ENCODE results near the gene L2HGDH. TPM values are rescaled to one million over a fixed set of nuclear protein-coding genes. Genes with fewer than 3 reads are reported as not detected.

L2HGDH gene
- total and polyA plus RNA-seq, 2 donors from 2014 or later: 11.1 to 12.5 TPM

DNA sequence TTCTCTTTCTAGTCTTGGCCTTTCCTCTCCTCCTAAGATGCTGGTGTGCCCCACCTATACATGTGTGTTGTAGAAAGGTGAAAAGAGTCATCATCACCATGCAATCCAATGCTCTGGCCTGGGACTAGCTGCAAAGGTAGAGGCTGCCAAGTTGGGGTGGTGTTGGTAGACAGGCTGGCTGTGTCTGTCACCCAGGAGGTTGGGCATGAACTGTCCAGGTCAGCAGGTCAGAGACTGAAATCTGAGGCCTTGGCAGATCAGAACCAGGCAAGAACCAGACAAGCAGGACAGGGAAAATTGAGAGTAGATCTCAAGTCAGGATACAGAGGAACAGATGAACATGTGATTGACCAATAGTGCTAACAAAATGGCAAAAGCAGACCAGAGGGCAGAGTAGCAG, 26.2 kb downstream of the L2HGDH start:
- TF ChIP-seq, protein P1, sequence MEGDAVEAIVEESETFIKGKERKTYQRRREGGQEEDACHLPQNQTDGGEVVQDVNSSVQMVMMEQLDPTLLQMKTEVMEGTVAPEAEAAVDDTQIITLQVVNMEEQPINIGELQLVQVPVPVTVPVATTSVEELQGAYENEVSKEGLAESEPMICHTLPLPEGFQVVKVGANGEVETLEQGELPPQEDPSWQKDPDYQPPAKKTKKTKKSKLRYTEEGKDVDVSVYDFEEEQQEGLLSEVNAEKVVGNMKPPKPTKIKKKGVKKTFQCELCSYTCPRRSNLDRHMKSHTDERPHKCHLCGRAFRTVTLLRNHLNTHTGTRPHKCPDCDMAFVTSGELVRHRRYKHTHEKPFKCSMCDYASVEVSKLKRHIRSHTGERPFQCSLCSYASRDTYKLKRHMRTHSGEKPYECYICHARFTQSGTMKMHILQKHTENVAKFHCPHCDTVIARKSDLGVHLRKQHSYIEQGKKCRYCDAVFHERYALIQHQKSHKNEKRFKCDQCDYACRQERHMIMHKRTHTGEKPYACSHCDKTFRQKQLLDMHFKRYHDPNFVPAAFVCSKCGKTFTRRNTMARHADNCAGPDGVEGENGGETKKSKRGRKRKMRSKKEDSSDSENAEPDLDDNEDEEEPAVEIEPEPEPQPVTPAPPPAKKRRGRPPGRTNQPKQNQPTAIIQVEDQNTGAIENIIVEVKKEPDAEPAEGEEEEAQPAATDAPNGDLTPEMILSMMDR (IDR thresholded peaks at IDR 0.05; ENCODE audit: borderline replicate concordance, extremely low read depth, insufficient read depth): no peak
- Histone ChIP-seq H3K27me3 (ENCODE audit: control insufficient read depth, insufficient read depth, low read length) (no peaks in the 10 kb centered on the region), H3K9me3 (ENCODE audit: control insufficient read depth in 2 of 3, insufficient read depth in 1 of 3, low read length in 3 of 3) (no peaks in the 10 kb centered on the region), H3K9ac (ENCODE audit: low read length in 3 of 3) (no peak overlapping the region), H3K36me3 (ENCODE audit: control insufficient read depth in 2 of 3, insufficient read depth in 3 of 3, low read length in 3 of 3) (peaks cover 0 to 3% (median 2%) of the 10 kb centered on the region in 3 donors), H3K4me1 (ENCODE audit: control insufficient read depth in 2 of 3, insufficient read depth in 2 of 3, low read depth in 1 of 3, low read length in 3 of 3) (no peaks in the 10 kb centered on the region), H3K4me3 (ENCODE audit: low read length in 3 of 3) (no peak overlapping the region), H3K27ac (ENCODE audit: low read depth in 2 of 2, low read length in 2 of 2) (no peak overlapping the region)
- FAIRE-seq (no peak), DNase-seq (no peak)
- intact Hi-C loops (cut with DNase I): no loop called here

DNA sequence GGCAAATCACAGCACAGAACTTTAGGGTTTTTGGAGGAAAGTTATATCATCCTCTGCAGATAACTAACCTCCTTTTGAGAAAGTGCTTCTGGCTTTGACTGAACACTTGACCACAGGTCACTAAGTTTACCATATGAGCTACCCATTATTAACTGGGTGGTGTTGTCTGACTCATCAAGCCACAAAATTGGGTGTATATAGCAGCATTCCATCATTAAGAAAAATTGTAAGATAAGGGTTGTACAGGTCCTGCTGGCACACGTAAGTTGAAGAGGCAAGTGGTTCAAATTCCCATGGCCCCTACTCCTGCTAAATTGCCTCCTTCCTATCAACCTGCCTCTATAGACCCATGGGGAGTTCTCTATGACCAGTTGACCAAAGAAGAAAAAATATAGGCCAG, 39.5 kb downstream of the L2HGDH start:
- Histone ChIP-seq H3K9me3 (ENCODE audit: control insufficient read depth in 2 of 3, insufficient read depth in 1 of 3, low read length in 3 of 3) (no peaks in the 10 kb centered on the region), H3K27me3 (ENCODE audit: control insufficient read depth, insufficient read depth, low read length) (no peaks in the 10 kb centered on the region), H3K4me1 (ENCODE audit: control insufficient read depth in 2 of 3, insufficient read depth in 2 of 3, low read depth in 1 of 3, low read length in 3 of 3) (no peaks in the 10 kb centered on the region), H3K4me3 (ENCODE audit: low read length in 3 of 3) (no peak overlapping the region), H3K27ac (ENCODE audit: low read depth in 2 of 2, low read length in 2 of 2) (no peak overlapping the region), H3K9ac (ENCODE audit: low read length in 3 of 3) (no peak overlapping the region), H3K36me3 (ENCODE audit: control insufficient read depth in 2 of 3, insufficient read depth in 3 of 3, low read length in 3 of 3) (no peaks in the 10 kb centered on the region)
- TF ChIP-seq, protein P1 (IDR thresholded peaks at IDR 0.05; ENCODE audit: borderline replicate concordance, extremely low read depth, insufficient read depth): no peak
- intact Hi-C loops (cut with DNase I): no loop called here
- FAIRE-seq: no peak
- DNase-seq: no peak

DNA sequence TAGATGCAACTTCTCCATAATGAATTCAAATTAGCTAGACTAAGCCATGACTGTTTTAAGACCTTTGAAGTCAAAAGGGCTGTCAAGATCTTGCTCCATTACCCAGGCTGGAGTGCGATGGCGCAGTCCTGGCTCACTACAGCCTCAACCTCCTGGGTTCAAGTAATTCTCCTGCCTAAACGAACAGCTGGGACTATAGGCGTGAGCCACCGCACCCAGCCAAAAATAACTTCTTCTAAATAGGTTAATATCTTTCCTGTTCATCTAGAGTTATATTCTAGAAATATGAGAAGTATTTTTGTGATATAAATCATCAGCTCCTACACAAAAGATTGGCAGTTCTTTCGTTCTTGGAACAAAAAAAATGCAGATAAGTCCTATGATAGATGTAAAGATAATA, 41.1 kb downstream of the L2HGDH start:
- Histone ChIP-seq H3K27me3 (ENCODE audit: control insufficient read depth, insufficient read depth, low read length) (no peaks in the 10 kb centered on the region), H3K9ac (ENCODE audit: low read length in 3 of 3) (no peak overlapping the region), H3K36me3 (ENCODE audit: control insufficient read depth in 2 of 3, insufficient read depth in 3 of 3, low read length in 3 of 3) (no peaks in the 10 kb centered on the region), H3K27ac (ENCODE audit: low read depth in 2 of 2, low read length in 2 of 2) (no peak overlapping the region), H3K4me1 (ENCODE audit: control insufficient read depth in 2 of 3, insufficient read depth in 2 of 3, low read depth in 1 of 3, low read length in 3 of 3) (no peaks in the 10 kb centered on the region), H3K4me3 (ENCODE audit: low read length in 3 of 3) (no peak overlapping the region), H3K9me3 (ENCODE audit: control insufficient read depth in 2 of 3, insufficient read depth in 1 of 3, low read length in 3 of 3) (no peaks in the 10 kb centered on the region)
- TF ChIP-seq, protein P1 (IDR thresholded peaks at IDR 0.05; ENCODE audit: borderline replicate concordance, extremely low read depth, insufficient read depth): no peak
- DNase-seq (no peak), FAIRE-seq (no peak)
- intact Hi-C loops (cut with DNase I): no loop called here

DNA sequence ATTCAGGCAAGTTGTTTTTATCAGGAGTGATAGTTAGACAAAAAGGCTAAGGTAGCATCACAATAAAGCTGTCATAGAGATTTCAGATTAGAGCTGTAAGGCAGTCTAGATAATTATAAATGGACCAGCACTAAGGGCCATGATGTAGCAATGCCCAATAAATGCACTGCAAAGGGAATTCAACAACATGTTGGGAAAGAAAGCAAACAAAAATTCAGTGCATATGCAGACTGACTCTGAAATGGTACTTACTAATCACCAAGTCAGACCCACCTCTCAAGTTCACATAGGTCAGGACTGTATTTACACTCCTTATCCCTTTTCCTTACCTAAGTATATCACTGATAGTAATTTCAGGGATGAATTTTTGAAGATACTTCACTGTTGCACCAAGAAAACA, 47.0 kb downstream of the L2HGDH start:
- TF ChIP-seq, protein P1 (IDR thresholded peaks at IDR 0.05; ENCODE audit: borderline replicate concordance, extremely low read depth, insufficient read depth): no peak
- no peaks in the 10 kb centered on the region for H3K27me3 ChIP-seq (ENCODE audit: control insufficient read depth, insufficient read depth, low read length)
- H3K4me3 ChIP-seq (ENCODE audit: low read length in 3 of 3): no peak overlapping the region
- no peaks in the 10 kb centered on the region for H3K4me1 ChIP-seq (ENCODE audit: control insufficient read depth in 2 of 3, insufficient read depth in 2 of 3, low read depth in 1 of 3, low read length in 3 of 3)
- peaks cover 0 to 7% (median 3%) of the 10 kb centered on the region in 3 donors for H3K36me3 ChIP-seq (ENCODE audit: control insufficient read depth in 2 of 3, insufficient read depth in 3 of 3, low read length in 3 of 3)
- no peak overlapping the region for H3K9ac ChIP-seq (ENCODE audit: low read length in 3 of 3)
- intact Hi-C loops (cut with DNase I): no loop called here
- no peaks in the 10 kb centered on the region for H3K9me3 ChIP-seq (ENCODE audit: control insufficient read depth in 2 of 3, insufficient read depth in 1 of 3, low read length in 3 of 3)
- FAIRE-seq (no peak), DNase-seq (no peak)
- no peak overlapping the region for H3K27ac ChIP-seq (ENCODE audit: low read depth in 2 of 2, low read length in 2 of 2)
